ENCODE measurements around the gene IFI27L2. TPM values are rescaled to one million over a fixed set of nuclear protein-coding genes. Genes with fewer than 3 reads are reported as not detected.
A peak's percentile ranks its signal among the peaks of the same experiment; 100 is the strongest.

The IFI27L2 gene
- total RNA-seq, 1 experiment from 2014 or later, result 28.6 TPM

DNA sequence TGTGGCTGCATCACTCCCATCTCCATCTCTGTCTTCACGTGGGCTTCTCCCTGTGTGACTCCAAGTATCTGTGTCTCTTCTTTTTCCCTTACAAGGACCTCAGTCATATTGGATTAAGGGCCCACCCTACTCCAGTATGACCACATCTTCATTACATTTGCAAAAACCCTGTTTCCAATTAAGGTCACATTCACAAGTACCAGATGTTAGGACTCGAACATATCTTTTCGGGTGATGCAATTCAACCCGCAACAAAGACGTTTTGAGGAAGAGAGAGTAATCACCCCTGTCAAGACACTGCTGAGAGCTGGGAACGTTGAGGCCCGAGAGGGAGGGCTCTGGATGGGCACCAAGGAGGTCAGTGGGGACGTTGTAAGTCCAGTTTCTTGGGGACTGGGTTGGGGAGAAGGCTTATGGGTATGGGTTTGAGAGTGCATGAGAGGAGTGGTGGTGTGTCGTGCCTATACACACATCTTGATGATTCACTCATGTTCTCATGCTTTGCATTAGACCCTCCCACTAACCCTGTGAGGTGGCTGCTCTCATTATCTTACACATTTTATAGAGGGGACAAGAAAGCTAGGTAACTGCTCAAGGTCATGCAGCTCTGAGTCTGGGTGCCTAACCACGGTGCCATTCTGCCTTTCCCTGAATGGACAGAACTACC, 30.9 kb downstream of the IFI27L2 start:
- Histone ChIP-seq H3K4me2 (ENCODE audit: insufficient read depth, insufficient read length, low read length) (no peak overlapping the region), H3T11ph (ENCODE audit: low read length) (no peak overlapping the region), H3K27me3 (ENCODE audit: insufficient read depth, low read length) (no peaks in the 10 kb centered on the region), H4K91ac (ENCODE audit: insufficient read length, low read depth, low read length) (no peak overlapping the region), H2BK120ac (ENCODE audit: low read depth, low read length, poor library complexity, severe bottlenecking) (no peak overlapping the region), H2AFZ (ENCODE audit: low read length) (no peak overlapping the region), H3K4ac (ENCODE audit: low read depth, low read length) (no peak overlapping the region), H2BK15ac (ENCODE audit: low read depth, low read length) (no peak overlapping the region), H4K20me1 (ENCODE audit: control insufficient read depth, insufficient read depth, insufficient read length) (no peaks in the 10 kb centered on the region), H4K8ac (replicated peaks; ENCODE audit: insufficient read length, low read depth, low read length) (no peak overlapping the region), H3K14ac (ENCODE audit: insufficient read depth, low read length) (no peak overlapping the region), H2BK5ac (ENCODE audit: insufficient read length, low read length) (no peak overlapping the region), H2BK20ac (ENCODE audit: low read depth, low read length, poor library complexity, severe bottlenecking) (no peak overlapping the region), H3K79me1 (ENCODE audit: insufficient read depth, low read depth, low read length, poor library complexity, severe bottlenecking) (no peaks in the 10 kb centered on the region), H3K79me2 (ENCODE audit: insufficient read depth, low read length) (no peaks in the 10 kb centered on the region), H3K56ac (ENCODE audit: insufficient read length, low read depth, low read length) (no peak overlapping the region), H3K4me1 (ENCODE audit: insufficient read depth, low read length) (no peaks in the 10 kb centered on the region), H3K18ac (ENCODE audit: insufficient read length, low read depth, low read length) (no peak overlapping the region), H3K23me2 (ENCODE audit: insufficient read length, low read depth, low read length, poor library complexity, severe bottlenecking) (no peaks in the 10 kb centered on the region), H3K9ac (ENCODE audit: extremely low read depth, insufficient read length, low read length) (no peak overlapping the region), H2BK12ac (ENCODE audit: insufficient read length, low read depth, low read length) (no peak overlapping the region), H3K9me3 (ENCODE audit: control insufficient read depth, low read depth, low read length) (no peaks in the 10 kb centered on the region), H3K27ac (ENCODE audit: insufficient read length, low read depth, low read length) (no peak overlapping the region), H3K23ac (ENCODE audit: insufficient read length, low read depth, low read length) (no peak overlapping the region), H2AK5ac (ENCODE audit: insufficient read length, low read length) (no peak overlapping the region), H4K5ac (ENCODE audit: insufficient read length, low read depth, low read length) (no peak overlapping the region)
- Mint-ChIP-seq H3K9me3 (no peaks in the 10 kb centered on the region; a peak in 1 of 5 replicates), H3K36me3 (ENCODE audit: insufficient read depth in 1 of 3, low read depth in 3 of 3) (peaks cover 0 to 5% (median 1%) of the 10 kb centered on the region in 3 experiments; a peak in 2 of 7 replicates), H3K27me3 (ENCODE audit: low read depth) (no peaks in the 10 kb centered on the region), H3K4me1 (peaks cover 0 to 8% of the 10 kb centered on the region in 2 experiments; a peak in 3 of 4 replicates), H3K4me3 (no peak overlapping the region), H3K27ac (peak overlapping the region in 1 of 3 experiments; percentile 20; a peak in 1 of 7 replicates)
- TF ChIP-seq, protein P1, sequence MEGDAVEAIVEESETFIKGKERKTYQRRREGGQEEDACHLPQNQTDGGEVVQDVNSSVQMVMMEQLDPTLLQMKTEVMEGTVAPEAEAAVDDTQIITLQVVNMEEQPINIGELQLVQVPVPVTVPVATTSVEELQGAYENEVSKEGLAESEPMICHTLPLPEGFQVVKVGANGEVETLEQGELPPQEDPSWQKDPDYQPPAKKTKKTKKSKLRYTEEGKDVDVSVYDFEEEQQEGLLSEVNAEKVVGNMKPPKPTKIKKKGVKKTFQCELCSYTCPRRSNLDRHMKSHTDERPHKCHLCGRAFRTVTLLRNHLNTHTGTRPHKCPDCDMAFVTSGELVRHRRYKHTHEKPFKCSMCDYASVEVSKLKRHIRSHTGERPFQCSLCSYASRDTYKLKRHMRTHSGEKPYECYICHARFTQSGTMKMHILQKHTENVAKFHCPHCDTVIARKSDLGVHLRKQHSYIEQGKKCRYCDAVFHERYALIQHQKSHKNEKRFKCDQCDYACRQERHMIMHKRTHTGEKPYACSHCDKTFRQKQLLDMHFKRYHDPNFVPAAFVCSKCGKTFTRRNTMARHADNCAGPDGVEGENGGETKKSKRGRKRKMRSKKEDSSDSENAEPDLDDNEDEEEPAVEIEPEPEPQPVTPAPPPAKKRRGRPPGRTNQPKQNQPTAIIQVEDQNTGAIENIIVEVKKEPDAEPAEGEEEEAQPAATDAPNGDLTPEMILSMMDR (conservative IDR thresholded peaks at IDR 0.05), result no peak
- WGBS (ENCODE audit: extremely low coverage, insufficient read length, low lambda C conversion rate), result no CpG with 5 or more reads among the region's 10 CpGs
- peak; percentile 3 for DNase-seq
